Stimulated activated CD8-positive, alpha-beta memory T cell treated with anti-CD3 and anti-CD28 coated beads, Interleukin-12 subunit alpha, Interleukin-12 subunit beta, amount 100 ng/mL, for 1 hour (primary cell): ENCODE data around the gene NFYC.

ENCODE experiments used
- DNase-seq: peaks from one replicate; pipeline ENCODE4 v3.0.0-alpha.2; 2020; ENCODE audit warnings: low read depth

NFYC gene

DNA sequence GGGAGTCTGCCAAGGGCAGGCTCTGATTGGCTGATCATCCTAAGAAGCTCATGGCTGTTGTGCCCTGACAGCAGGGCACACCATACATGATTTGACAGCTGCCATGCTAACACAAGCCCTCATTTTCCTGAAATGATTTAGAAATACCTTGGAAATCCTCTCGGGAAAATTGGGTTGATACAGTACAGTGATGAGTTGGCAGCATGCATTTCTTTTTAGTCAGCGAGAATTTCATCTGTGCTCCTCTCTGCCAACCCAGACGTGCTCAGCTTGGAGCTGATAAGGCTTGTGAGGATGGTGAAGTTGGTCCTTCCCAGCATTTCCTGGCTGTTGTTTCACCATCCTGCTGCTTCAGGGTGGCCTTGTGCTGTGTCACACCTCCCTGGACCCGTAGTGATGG is 69.5 kb downstream of the NFYC start:
- no peak for DNase-seq

DNA sequence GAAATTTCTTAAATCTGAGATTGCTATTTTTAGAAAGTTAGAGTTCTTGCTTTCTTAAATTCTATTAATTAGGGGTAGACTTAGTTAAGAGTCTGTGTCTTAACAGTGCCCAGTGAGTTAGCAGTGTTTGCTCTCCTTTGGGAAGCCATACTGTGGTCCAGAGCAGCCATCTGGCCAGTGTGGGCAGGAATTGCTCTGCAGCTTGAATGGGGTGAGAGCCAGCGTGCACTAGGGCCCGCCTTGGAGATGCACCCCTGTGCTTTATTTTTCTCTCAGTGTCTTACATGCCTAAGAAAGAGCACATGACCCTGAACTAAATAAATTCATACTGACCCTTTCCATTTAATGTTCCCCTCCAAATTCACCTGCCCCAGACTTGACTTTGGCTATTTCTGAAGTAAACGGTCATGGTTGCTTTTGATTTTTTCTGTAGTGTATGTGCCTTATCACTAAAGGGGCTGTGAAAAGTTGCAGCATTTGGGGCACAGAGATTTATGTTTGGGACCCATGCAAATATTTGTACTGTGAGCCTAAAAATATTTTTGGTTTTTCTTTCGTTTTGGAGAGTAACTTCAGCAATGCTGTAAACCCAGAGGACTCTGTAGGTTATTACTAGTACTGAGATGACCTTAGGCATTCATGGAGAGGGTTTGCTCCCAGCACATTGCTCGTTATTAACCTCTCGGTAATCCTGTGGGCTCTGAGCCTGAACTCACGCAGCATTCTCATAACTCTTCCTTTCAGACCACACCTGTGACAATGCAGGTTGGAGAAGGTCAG is 70.8 kb downstream of the NFYC start:
- DNase-seq, result no peak

DNA sequence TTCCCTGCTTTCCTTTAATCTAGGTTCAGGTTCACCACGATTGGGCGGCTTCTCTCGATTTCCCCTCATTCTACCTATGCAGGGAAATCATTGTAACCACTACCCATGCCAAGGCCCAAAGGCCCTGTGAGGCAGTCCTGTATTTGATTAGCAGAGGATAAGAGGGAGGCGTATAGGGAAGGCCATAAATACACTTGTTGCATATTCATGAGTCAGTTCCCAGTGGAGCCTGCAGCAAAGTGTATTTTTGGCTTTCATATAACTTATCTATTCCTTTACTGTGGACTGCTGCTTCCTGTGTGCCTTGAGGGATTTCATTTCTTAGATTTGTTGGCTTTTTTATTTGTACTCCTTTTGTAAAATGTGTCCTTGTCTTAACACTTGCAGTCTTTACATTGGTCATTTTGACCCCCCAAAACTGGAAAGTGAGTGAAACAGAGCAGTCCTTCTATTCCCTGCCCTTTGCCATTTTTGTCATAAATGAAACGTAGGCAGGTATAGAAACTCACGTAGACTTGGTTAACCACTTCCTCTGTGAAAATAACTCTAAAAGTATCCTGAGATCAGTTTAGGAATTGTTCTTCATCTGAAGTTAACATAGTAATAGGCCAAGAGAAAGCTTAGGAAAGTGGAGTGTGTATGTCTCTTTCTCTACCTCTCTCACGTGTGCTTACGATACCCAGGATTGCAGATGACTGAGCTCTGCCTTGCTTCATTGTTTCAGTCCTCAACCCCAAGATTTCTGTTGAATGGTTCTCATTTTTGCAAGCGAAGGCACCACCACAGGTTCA is 72.4 kb downstream of the NFYC start:
- no peak for DNase-seq

DNA sequence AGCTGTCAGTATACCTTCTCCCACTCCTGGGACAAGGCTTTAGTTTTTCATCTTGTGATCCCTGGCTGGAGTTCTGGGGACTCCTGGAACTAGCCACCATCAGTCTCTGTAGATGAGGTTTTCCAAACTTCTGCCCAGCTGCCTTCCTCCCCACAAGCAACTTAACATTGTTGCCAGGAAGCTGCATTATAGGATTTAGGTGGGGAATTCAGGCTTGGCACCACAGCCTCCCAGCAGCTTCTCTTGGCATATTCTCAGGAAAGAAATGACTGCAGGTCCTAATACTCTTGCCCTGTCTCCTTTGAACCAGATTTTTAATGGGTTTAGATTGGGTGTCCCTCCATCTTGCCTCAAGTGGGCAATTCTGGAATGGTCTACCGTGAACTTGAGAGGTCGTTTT is 73.5 kb downstream of the NFYC start:
- no peak for DNase-seq

DNA sequence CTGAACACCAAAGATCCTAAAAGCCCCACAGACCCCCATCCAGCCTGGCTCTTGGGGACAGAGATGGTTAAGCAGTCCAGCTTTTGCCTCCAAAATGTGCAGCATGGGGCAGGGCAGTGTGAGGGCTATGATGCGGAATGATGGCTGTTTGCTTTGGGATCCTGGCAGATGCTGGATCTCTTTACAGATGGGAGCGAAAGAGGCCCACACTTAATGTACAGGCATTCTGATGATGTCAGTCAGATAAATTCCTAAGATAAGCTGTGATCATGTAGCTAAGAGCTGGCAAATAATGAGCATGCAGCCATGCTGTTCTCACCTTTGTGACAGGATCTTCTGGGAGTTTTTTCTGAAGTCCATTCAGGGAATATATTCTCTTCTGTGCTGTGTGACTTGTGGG is 74.5 kb downstream of the NFYC start:
- DNase-seq, result no peak

DNA sequence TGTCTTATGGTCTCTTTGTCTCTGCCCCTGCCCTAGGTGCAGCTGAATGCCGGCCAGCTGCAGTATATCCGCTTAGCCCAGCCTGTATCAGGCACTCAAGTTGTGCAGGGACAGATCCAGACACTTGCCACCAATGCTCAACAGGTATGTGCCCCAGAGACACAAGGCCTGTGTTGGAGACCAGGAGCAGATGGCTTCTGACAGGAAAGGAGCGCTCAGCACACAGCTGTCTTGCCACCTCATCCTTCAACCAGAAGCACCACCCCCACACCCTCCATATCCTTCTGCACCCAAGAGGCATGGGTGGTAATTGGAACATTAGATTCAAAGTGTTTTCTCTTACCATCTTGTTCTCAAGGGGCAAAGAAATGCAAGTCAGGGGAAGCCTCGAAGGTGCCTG is 75.1 kb downstream of the NFYC start:
- no peak for DNase-seq

DNA sequence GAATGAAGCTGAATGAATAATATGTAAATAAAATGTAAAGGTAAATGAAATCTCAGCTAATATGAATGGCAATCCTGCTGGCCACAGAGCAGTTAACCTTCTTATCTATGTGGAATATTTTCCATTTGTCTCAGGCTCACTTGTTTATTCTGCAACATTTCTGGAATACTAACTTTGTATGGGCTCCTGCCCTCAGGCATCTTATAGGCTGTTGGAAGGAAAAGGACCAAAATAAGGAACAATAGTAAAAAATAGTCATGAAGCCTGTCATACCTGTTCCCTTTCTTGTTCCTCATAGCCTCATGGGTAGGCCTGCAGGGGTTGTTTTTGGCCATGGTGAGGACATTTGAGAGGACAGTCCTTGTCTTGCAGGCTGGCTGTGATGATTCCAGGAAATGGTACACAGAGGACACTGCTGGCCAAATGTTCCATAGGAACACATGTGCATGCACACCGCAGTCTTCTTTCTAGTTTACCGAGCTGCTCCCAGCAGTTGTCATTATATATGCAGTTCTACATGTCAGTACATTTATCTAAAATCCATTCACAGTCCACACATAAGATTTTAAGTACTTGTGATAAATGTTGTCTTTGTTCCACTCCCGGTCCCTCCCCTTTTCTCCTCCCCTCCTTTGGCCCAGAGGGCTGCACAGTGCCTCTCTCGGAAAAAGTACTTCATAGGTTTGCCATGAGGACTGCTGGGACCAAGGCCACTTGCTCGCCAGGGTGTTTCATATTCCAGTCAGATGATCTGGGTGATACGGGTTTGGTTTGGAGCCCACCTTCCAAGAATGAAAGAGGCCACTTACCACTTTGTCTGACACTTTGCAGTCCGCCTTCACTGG is 76.9 kb downstream of the NFYC start:
- no peak for DNase-seq

DNA sequence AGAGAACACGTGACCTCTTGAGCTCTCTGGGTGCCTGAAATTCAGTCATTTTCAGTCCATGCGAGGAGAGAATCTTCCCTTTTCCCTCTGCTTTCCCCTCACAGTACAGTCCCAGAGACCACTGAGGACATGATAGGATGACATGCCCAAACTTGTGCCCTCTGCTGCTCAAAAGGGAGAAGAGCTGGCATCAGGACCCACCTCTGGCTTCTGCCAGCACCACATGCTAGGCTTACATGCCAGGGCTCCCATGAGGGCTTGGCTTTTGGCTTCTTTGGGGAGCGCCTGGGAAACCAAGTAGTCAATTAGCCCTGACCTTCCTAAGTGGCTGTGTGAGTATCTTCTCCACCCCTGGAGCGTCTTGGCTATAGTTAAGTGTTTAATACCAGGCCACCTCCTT is 78.3 kb downstream of the NFYC start:
- no peak for DNase-seq

DNA sequence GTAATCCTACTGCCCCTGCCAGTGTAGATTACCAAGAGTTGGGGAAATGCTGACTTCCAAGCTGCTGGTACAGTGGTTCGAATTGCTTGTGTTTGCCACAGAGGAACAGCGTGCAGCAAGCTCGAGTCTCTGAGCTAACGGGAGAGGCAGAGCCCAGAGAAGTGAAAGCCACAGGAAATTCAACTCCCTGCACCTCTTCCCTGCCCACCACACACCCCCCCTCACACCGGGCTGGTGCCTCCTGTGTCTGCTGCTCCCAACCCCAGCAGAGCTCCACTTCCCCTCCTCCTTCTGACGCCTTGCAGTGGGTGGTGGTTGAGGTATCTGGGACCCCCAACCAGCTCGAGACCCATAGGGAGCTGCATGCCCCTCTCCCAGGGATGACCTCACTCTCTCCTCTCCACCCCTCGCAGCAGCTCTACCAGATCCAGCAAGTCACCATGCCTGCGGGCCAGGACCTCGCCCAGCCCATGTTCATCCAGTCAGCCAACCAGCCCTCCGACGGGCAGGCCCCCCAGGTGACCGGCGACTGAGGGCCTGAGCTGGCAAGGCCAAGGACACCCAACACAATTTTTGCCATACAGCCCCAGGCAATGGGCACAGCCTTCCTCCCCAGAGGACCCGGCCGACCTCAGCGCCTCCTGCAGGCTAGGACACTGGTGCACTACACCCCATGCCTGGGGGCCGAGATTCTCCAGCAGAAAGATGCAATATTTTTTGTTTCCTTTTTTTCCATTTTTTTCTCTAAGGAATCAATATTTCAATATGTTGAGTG is 79.0 kb downstream of the NFYC start:
- no peak for DNase-seq

DNA sequence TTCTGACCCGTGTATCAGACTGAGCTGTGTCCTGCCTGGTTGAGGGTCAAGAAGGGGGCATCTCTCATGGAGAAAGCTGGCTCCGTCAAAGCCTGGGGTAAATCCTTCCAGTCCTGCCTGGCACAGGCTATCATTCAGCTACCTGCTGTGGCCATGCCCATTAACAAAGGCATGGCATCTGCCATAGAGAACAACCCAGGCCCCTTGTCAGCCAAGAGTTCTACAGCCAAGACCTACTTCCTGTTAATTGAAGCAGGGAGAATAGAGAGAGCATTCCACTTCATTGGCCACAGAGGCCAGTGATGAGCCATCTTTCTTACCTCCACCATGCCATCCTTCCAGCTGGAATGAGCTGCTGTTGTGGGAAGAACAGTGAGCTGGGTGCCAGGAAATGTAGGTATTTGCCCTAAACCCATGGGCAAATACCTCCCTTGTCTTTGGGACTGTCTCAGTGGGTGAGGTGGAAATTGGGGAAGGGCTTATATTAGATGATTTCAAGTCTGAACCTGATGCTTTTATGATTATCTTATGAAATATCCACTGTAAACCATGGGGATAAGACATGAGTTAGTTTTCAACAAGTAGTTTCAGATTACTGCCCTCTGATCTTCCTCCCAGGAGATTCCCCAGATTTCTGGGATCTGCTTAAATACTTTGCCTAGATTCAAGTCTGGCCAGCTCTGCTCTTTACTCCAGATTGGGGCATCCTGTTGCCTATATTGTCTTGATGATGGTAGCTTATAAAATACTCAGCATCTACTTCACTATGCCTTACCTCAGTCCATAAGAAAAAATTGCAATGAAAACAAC is 80.8 kb downstream of the NFYC start:
- no peak for DNase-seq

DNA sequence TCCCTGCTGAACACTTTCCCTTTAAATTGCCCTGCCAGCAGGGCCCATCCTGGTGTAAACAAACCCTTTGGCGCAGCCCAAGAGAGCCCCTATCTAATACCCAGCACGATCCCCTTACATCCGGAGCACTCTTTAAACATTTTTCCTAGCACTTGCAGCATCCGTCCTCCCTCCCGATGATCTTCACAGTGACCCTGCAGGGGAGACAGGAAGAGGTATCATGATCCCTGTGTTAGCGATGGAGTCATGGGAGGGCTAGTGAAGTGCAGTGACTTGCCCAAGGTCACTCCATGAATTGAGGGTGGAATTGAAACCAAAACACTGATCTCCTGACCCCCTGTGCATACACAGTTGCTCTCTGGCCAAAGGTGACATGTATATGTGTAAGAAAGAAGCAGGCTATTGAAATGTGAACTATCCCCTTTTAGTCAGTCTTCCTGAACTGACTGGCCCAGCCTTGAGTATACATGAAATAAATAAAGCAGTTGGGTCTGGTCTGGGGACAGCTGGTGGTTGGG is 82.3 kb downstream of the NFYC start:
- DNase-seq, result no peak

DNA sequence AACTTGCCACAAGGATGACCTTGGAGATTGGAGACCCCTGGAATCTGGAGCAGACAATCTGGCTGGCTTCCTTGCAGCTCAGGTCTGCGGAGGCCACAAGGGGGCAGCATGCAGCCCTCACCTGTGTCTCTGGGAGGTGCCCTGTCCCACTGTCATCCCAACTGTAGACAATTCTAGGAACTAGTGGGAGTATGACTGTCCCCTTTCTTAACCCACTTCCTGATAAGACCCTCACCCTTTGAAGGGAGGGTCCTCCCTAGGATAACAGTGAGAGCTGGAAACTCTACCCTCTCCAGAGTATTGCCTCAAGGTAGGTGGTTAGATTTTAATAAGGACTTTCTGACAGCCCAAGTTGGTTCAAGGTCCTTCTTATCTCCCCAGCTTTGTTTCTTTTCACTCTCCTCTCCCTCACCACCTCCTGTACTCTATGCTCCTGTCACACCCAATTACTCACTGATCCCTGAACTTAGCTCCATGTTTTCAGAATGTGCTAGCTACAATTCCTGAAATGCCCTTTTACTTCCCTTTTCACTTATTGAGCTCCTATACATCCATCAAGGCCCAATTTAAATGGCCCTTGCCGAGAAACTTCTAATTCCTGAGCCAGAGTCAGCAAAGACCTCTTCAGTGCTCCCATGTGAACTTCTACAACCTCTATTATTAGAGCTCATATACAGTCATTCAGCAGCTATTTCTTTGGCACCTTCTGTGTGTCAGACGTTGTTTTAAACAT is 82.9 kb downstream of the NFYC start:
- DNase-seq, result peak; percentile 52

DNA sequence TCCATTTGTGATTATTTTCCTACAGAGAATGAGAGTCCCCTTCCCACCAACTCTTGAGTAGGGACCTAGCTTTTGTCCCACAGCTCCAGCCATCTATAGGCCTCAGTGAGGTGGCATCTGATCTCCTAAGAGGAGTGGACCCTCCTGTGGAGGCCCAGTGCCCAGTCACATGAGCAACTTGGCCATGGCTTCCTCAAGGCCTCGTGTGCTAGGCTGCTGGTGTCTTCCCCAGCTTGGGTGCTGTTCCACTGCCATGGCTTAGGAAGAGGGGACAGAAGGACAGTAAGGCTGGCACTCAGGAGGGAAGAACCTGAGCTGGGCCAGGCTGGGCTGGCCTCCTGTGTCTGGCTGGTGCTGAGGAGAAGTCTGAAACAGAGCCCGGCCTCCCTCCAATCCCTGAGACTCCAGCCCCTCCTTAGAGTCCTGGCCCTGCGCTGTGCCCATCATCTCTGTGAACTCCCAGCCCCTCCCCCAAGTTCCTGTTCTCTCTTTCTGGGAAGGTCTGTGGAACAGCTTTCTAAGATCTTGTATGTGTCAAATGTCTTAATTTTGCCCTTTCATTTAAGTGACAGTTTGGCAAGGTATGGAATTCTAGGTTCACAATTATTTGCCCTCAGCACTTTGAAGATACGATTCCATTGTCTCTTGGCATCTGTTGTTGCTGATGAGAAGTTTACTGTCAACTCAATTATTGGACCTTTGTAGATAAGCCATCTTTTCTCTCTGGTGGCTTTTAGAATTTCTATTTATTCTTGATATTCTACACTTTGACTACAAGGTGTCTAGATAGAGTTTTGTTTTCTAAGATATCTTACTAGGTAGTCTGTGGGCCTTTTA is 85.0 kb downstream of the NFYC start:
- no peak for DNase-seq

DNA sequence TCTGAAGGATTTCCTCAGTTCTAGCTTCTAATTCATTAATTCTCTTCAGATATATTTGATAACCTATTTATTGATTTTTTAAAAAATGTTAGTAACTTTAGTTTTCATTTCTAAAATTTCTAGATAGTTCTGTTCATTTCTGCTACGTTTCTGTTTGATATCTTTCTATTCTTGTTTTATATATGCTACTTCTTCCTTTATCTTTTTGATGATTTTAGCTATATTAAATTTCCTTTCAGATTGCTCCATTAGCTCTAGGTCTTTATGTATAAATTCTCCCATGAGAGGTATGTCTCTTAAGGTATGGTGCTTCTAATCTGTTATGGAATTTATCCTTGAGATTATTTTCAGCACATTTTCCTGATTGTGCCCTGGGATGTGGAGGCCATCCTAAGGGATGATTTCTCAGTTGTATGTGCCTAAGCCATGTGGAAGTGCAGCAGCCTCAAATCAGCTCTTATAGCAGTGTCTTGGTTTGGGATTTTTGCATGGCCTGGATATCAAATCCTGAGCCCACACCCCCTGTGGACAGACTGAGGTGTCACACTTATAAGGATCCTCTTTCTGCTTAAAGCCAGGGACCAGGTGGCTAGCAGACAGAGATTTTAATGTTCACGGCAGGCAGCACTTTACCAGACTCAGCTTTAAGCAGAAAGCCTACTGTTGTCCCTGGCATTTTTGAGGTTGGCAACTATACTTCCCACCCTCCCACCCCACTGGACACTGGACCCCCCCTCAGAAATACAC is 85.9 kb downstream of the NFYC start:
- no peak for DNase-seq

DNA sequence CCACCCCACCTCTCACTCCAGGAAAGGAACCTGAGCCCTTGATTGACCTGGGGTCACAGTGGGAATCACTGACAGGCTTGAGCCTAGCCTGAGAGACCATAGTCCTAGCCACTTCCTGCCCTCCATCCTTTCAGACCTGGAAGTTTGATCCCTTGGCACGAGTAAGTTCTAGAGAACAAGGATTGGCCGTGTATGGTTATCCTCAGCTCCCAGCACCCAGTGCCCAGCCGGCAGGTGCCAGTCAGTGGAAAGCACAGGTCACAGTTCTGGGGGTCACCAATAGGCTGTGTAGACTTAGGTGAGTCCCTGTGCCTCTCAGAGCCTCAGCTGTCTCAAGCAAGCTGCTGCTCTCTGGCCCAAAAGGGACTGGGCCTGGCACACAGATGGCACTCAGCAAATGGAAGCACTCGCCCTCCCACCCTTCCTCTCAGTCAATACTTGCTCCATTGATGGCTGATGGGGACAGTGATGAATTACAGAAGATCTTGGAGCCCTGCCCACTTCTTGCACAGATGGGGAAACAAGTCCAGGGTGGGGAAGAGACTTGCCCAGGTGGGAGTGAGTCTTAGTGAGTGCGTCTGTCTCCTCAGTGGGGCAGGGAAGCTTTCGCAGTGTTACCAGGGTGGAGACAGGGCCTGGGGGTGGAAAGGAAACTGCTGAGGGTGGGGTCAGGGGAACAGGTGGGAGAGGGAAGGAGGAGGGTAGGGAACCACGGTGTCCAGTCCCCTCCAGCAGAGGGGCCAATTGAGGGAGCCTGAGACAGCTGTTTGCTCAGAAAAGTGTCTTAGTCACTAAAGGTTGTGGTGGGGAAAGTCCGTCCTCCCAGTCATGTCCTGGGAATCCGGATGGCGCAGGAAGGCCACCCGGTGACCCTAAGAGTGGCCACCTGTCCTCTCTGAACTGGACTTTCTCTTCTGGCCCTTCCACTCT is 89.4 kb downstream of the NFYC start:
- no peak for DNase-seq

DNA sequence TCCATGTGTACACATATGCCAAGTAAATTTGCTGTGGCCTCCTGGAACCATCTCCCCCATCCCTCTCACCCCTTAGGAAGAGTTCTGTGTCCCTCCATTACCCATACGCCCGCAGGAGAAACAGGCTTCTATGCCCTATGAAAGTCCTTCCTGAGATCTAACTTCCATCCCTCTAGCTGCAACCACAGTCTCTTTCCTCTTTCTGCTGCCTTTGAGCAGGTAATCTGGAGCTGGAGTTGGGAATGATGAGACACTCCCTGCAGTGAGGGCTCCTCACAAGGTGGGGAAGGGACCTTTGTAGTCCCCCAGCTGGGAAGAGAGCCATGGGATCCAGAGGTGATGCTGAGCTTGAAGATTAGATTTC is 90.1 kb downstream of the NFYC start:
- DNase-seq, result no peak

DNA sequence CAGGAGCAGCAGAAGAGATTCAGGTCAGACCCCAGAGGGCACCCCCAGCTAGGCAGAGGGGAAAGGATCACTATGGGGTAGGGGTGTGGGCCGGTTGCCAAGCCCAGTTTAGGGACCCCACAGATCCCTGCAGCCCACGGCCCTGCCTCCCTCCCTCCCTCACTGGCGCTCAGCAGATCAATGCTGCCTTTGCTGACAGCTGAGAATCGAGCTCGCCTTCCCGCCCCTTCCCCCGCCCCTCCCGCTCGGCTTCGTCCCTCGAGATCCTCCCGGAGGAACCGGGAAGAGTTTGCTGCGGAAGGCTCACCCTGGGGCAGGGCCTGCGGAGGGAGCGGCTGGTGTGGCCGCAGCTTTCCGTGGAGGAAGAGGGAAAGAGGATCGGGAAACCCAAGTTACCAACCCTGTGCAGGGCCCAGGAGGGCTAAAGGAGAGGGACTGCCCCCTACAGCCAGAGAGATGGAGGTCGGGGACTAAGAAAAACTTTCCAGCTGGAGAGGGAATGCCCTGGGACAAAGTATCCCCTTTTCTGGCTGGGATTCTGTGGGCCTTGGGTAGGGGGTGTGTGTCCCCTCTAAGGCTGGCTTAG is 91.0 kb downstream of the NFYC start:
- DNase-seq, result no peak
